ENCODE measurements around the gene XRCC4. TPM values are rescaled to one million over a fixed set of nuclear protein-coding genes. Genes with fewer than 3 reads are reported as not detected.

The XRCC4 gene
- total RNA-seq, 2 experiments from 2014 or later: 14.0 to 15.2 TPM

- H3K9me3 Mint-ChIP-seq: no peaks in the 10 kb centered on the region
- POLR2A ChIA-PET: no interaction called here
- intact Hi-C loops (cut with micrococcal nuclease): no loop called here
- H3K27ac Mint-ChIP-seq: no peak overlapping the region
- H3K36me3 Mint-ChIP-seq: peaks cover 4% of the 10 kb centered on the region
- H3K4me3 Mint-ChIP-seq: no peak overlapping the region
- peaks cover 4% of the 10 kb centered on the region for H3K4me1 Mint-ChIP-seq (ENCODE audit: low read depth)
- H3K27me3 Mint-ChIP-seq: no peaks in the 10 kb centered on the region
- DNase-seq: no peak
- CTCF ChIA-PET: no interaction called here
Measured at GRCh38 chr5:83102364-83102980, 25.1 kb downstream of the XRCC4 start.

GRCh38 chr5:83104021-83104420, 26.7 kb downstream of the XRCC4 start:
- Mint-ChIP-seq H3K36me3 (peaks cover 4% of the 10 kb centered on the region), H3K9me3 (no peaks in the 10 kb centered on the region), H3K4me3 (no peak overlapping the region), H3K27me3 (no peaks in the 10 kb centered on the region), H3K27ac (no peak overlapping the region), H3K4me1 (ENCODE audit: low read depth) (no peaks in the 10 kb centered on the region)
- no peak for DNase-seq
- ChIA-PET CTCF (no interaction called here), POLR2A (no interaction called here)
- intact Hi-C loops (cut with micrococcal nuclease): no loop called here

GRCh38 chr5:83107692-83108420, 30.5 kb downstream of the XRCC4 start:
- ChIA-PET POLR2A (no interaction called here), CTCF (no interaction called here)
- no peaks in the 10 kb centered on the region for H3K4me1 Mint-ChIP-seq (ENCODE audit: low read depth)
- H3K27me3 Mint-ChIP-seq: no peaks in the 10 kb centered on the region
- peaks cover 16% of the 10 kb centered on the region for H3K36me3 Mint-ChIP-seq
- H3K9me3 Mint-ChIP-seq: peaks cover 6% of the 10 kb centered on the region
- intact Hi-C loops (cut with micrococcal nuclease): no loop called here
- no peak for DNase-seq
- H3K27ac Mint-ChIP-seq: no peak overlapping the region
- no peak overlapping the region for H3K4me3 Mint-ChIP-seq

GRCh38 chr5:83109380-83109779, 32.0 kb downstream of the XRCC4 start:
- Mint-ChIP-seq H3K4me3 (no peak overlapping the region), H3K36me3 (peaks cover 31% of the 10 kb centered on the region), H3K27me3 (no peaks in the 10 kb centered on the region), H3K9me3 (peaks cover 11% of the 10 kb centered on the region), H3K4me1 (ENCODE audit: low read depth) (no peaks in the 10 kb centered on the region), H3K27ac (no peak overlapping the region)
- CTCF ChIA-PET: no interaction called here
- POLR2A ChIA-PET: no interaction called here
- intact Hi-C loops (cut with micrococcal nuclease): no loop called here
- DNase-seq: no peak

GRCh38 chr5:83115816-83116215, 38.5 kb downstream of the XRCC4 start:
- ChIA-PET CTCF (no interaction called here), POLR2A (no interaction called here)
- peaks cover 23% of the 10 kb centered on the region for H3K9me3 Mint-ChIP-seq
- H3K27ac Mint-ChIP-seq: no peak overlapping the region
- intact Hi-C loops (cut with micrococcal nuclease): no loop called here
- no peak for DNase-seq
- H3K36me3 Mint-ChIP-seq: peaks cover 49% of the 10 kb centered on the region
- no peaks in the 10 kb centered on the region for H3K4me1 Mint-ChIP-seq (ENCODE audit: low read depth)
- H3K27me3 Mint-ChIP-seq: no peaks in the 10 kb centered on the region
- H3K4me3 Mint-ChIP-seq: no peak overlapping the region

GRCh38 chr5:83118471-83118870, 41.1 kb downstream of the XRCC4 start:
- CTCF ChIA-PET: no interaction called here
- Mint-ChIP-seq H3K27ac (no peak overlapping the region), H3K4me1 (ENCODE audit: low read depth) (no peaks in the 10 kb centered on the region), H3K36me3 (peaks cover 34% of the 10 kb centered on the region), H3K27me3 (no peaks in the 10 kb centered on the region), H3K9me3 (peaks cover 13% of the 10 kb centered on the region), H3K4me3 (no peak overlapping the region)
- DNase-seq: no peak
- POLR2A ChIA-PET: no interaction called here
- intact Hi-C loops (cut with micrococcal nuclease): no loop called here

- no peak for DNase-seq
- ChIA-PET POLR2A (no interaction called here), CTCF (no interaction called here)
- Mint-ChIP-seq H3K27me3 (no peaks in the 10 kb centered on the region), H3K4me1 (ENCODE audit: low read depth) (no peaks in the 10 kb centered on the region), H3K36me3 (peaks cover 29% of the 10 kb centered on the region), H3K4me3 (no peak overlapping the region), H3K27ac (no peak overlapping the region), H3K9me3 (peaks cover 13% of the 10 kb centered on the region)
- intact Hi-C loops (cut with micrococcal nuclease): no loop called here
Measured at GRCh38 chr5:83118976-83119375, 41.6 kb downstream of the XRCC4 start.

GRCh38 chr5:83124593-83124992, 47.2 kb downstream of the XRCC4 start:
- Mint-ChIP-seq H3K27ac (no peak overlapping the region), H3K4me3 (no peak overlapping the region), H3K4me1 (ENCODE audit: low read depth) (no peaks in the 10 kb centered on the region), H3K27me3 (no peaks in the 10 kb centered on the region), H3K9me3 (peaks cover 11% of the 10 kb centered on the region), H3K36me3 (peaks cover 17% of the 10 kb centered on the region)
- intact Hi-C loops (cut with micrococcal nuclease): no loop called here
- DNase-seq: no peak
- ChIA-PET CTCF (no interaction called here), POLR2A (no interaction called here)

GRCh38 chr5:83125560-83125959, 48.2 kb downstream of the XRCC4 start:
- intact Hi-C loops (cut with micrococcal nuclease): no loop called here
- POLR2A ChIA-PET: no interaction called here
- H3K27ac Mint-ChIP-seq: no peak overlapping the region
- H3K9me3 Mint-ChIP-seq: peaks cover 11% of the 10 kb centered on the region
- CTCF ChIA-PET: no interaction called here
- peaks cover 22% of the 10 kb centered on the region for H3K36me3 Mint-ChIP-seq
- H3K27me3 Mint-ChIP-seq: no peaks in the 10 kb centered on the region
- no peaks in the 10 kb centered on the region for H3K4me1 Mint-ChIP-seq (ENCODE audit: low read depth)
- no peak overlapping the region for H3K4me3 Mint-ChIP-seq
- no peak for DNase-seq

GRCh38 chr5:83126501-83126900, 49.2 kb downstream of the XRCC4 start:
- H3K27ac Mint-ChIP-seq: no peak overlapping the region
- peaks cover 30% of the 10 kb centered on the region for H3K36me3 Mint-ChIP-seq
- H3K27me3 Mint-ChIP-seq: no peaks in the 10 kb centered on the region
- H3K9me3 Mint-ChIP-seq: peaks cover 20% of the 10 kb centered on the region
- H3K4me1 Mint-ChIP-seq (ENCODE audit: low read depth): no peaks in the 10 kb centered on the region
- intact Hi-C loops (cut with micrococcal nuclease): no loop called here
- no peak overlapping the region for H3K4me3 Mint-ChIP-seq
- ChIA-PET CTCF (no interaction called here), POLR2A (no interaction called here)
- DNase-seq: no peak

- H3K27ac Mint-ChIP-seq: no peak overlapping the region
- peaks cover 32% of the 10 kb centered on the region for H3K9me3 Mint-ChIP-seq
- no peak for DNase-seq
- CTCF ChIA-PET: no interaction called here
- POLR2A ChIA-PET: no interaction called here
- intact Hi-C loops (cut with micrococcal nuclease): no loop called here
- peaks cover 50% of the 10 kb centered on the region for H3K36me3 Mint-ChIP-seq
- H3K4me3 Mint-ChIP-seq: no peak overlapping the region
- H3K4me1 Mint-ChIP-seq (ENCODE audit: low read depth): no peaks in the 10 kb centered on the region
- H3K27me3 Mint-ChIP-seq: no peaks in the 10 kb centered on the region
Measured at GRCh38 chr5:83133797-83134196, 56.5 kb downstream of the XRCC4 start.

- POLR2A ChIA-PET: no interaction called here
- H3K9me3 Mint-ChIP-seq: no peaks in the 10 kb centered on the region
- H3K27me3 Mint-ChIP-seq: no peaks in the 10 kb centered on the region
- peaks cover 15% of the 10 kb centered on the region for H3K36me3 Mint-ChIP-seq
- CTCF ChIA-PET: no interaction called here
- no peak overlapping the region for H3K4me3 Mint-ChIP-seq
- no peak for DNase-seq
- H3K4me1 Mint-ChIP-seq (ENCODE audit: low read depth): peaks cover 4% of the 10 kb centered on the region
- intact Hi-C loops (cut with micrococcal nuclease): no loop called here
- H3K27ac Mint-ChIP-seq: no peak overlapping the region
Measured at GRCh38 chr5:83142526-83142925, 65.2 kb downstream of the XRCC4 start.

- Mint-ChIP-seq H3K4me1 (ENCODE audit: low read depth) (peaks cover 2% of the 10 kb centered on the region), H3K36me3 (peaks cover 13% of the 10 kb centered on the region), H3K9me3 (no peaks in the 10 kb centered on the region), H3K27ac (no peak overlapping the region), H3K4me3 (no peak overlapping the region), H3K27me3 (no peaks in the 10 kb centered on the region)
- ChIA-PET POLR2A (no interaction called here), CTCF (no interaction called here)
- no peak for DNase-seq
- intact Hi-C loops (cut with micrococcal nuclease): no loop called here
Measured at GRCh38 chr5:83145241-83145640, 67.9 kb downstream of the XRCC4 start.
